ENCODE data around the gene TFAP2E.

The TFAP2E gene

DNA sequence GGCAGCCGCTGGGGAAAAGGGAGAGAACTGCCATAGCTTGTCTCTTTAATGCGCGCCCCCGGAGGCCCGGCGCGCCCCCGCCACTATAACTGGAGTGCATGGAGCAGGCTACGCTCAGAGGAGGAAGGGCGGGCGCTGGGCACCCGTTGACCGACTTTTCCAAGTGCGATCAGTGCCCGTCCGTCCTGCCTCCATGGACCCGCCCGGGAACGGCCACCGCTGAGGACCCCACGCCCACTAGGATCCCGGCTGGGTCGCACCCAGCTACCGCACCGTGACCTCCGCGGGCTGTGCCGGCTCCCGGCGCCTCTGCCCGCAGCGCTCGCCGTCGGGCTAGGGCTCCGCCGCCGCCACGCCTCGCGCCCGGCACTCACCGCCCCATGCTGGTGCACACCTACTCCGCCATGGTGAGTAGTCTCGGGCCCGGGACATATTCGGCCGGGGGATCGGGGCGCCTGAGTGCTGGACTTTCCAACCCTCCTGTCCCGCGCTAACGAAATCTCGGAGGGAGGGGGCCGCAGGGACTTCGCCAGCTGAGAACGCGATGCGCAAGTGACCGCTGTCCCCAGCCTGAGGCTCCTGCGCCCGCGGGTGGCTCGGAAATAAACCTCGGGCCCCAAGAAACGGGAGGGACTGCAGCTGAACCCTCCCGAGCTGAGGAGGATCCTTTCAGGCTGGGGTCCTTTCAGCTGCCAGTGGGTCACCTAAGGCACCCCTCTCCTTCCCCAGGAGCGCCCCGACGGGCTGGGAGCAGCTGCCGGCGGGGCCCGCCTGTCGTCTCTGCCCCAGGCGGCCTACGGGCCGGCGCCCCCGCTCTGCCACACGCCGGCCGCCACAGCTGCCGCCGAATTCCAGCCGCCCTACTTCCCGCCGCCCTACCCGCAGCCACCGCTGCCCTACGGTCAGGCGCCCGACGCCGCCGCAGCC is at the start of gene TFAP2E:
Gene TFAP2E, plus strand, starts transcription at position 117 of the 927 bp plus-strand sequence. Its CDS starts 264 bp downstream, at position 381.
- Histone ChIP-seq H3K27me3 (ENCODE audit: control insufficient read depth in 1 of 2, insufficient read depth in 2 of 2, low read length in 2 of 2) (peaks cover 35 to 44% of the 10 kb centered on the region in 2 donors), H3K4me1 (ENCODE audit: control insufficient read depth in 1 of 2, insufficient read depth in 2 of 2, low read length in 2 of 2) (peaks cover 15 to 20% of the 10 kb centered on the region in 2 donors), H3K4me3 (ENCODE audit: low read depth in 1 of 2, low read length in 2 of 2) (peak within 1 kb of the TSS; percentile 25 to 61), H3K36me3 (ENCODE audit: control insufficient read depth in 1 of 2, insufficient read depth in 2 of 2, low read length in 2 of 2) (no peaks in the 10 kb centered on the region), H3K9me3 (ENCODE audit: control insufficient read depth in 1 of 2, low read length in 2 of 2) (no peaks in the 10 kb centered on the region), H3K9ac (ENCODE audit: low read depth in 1 of 2, low read length in 2 of 2) (peak within 1 kb of the TSS in 1 of 2 donors; percentile 3), H3K27ac (ENCODE audit: low read depth, low read length) (no peak within 1 kb of the TSS)

GRCh38 chr1:35524106-35524505 is 49.0 kb upstream of the TFAP2E start:
- no peak overlapping the region for H3K4me3 ChIP-seq (ENCODE audit: low read depth in 1 of 2, low read length in 2 of 2)
- H3K9me3 ChIP-seq (ENCODE audit: control insufficient read depth in 1 of 2, low read length in 2 of 2), result peaks cover 0 to 3% of the 10 kb centered on the region in 2 donors
- H3K4me1 ChIP-seq (ENCODE audit: control insufficient read depth in 1 of 2, insufficient read depth in 2 of 2, low read length in 2 of 2), result no peaks in the 10 kb centered on the region
- no peaks in the 10 kb centered on the region for H3K27me3 ChIP-seq (ENCODE audit: control insufficient read depth in 1 of 2, insufficient read depth in 2 of 2, low read length in 2 of 2)
- no peaks in the 10 kb centered on the region for H3K36me3 ChIP-seq (ENCODE audit: control insufficient read depth in 1 of 2, insufficient read depth in 2 of 2, low read length in 2 of 2)
- no peak overlapping the region for H3K27ac ChIP-seq (ENCODE audit: low read depth, low read length)
- H3K9ac ChIP-seq (ENCODE audit: low read depth in 1 of 2, low read length in 2 of 2), result no peak overlapping the region

DNA sequence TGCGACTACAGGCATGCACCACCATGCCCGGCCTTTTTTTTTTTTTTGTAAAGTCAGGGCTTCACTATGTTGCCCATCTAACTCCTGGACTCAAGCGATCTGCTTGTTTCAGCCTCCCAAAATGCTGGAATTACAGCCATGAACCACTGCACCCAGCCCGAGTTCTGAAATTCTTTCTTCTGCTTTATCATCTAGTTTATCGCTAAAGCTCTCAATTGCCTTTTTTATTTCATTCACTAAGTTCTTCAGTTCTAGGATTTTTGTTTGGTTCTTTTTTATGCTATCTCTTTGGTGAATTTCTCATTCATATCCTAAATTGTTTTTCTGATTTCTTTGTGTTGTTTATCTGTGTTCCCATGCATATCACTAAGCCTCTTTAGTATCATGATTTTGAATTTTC is 42.9 kb upstream of the TFAP2E start:
- no peaks in the 10 kb centered on the region for H3K4me1 ChIP-seq (ENCODE audit: control insufficient read depth in 1 of 2, insufficient read depth in 2 of 2, low read length in 2 of 2)
- peaks cover 12 to 17% of the 10 kb centered on the region in 2 donors for H3K36me3 ChIP-seq (ENCODE audit: control insufficient read depth in 1 of 2, insufficient read depth in 2 of 2, low read length in 2 of 2)
- no peak overlapping the region for H3K9ac ChIP-seq (ENCODE audit: low read depth in 1 of 2, low read length in 2 of 2)
- H3K27me3 ChIP-seq (ENCODE audit: control insufficient read depth in 1 of 2, insufficient read depth in 2 of 2, low read length in 2 of 2), result no peaks in the 10 kb centered on the region
- H3K4me3 ChIP-seq (ENCODE audit: low read depth in 1 of 2, low read length in 2 of 2), result no peak overlapping the region
- H3K27ac ChIP-seq (ENCODE audit: low read depth, low read length), result no peak overlapping the region
- peaks cover 3 to 10% of the 10 kb centered on the region in 2 donors for H3K9me3 ChIP-seq (ENCODE audit: control insufficient read depth in 1 of 2, low read length in 2 of 2)

- Histone ChIP-seq H3K9me3 (ENCODE audit: control insufficient read depth in 1 of 2, low read length in 2 of 2) (peaks cover 3 to 10% of the 10 kb centered on the region in 2 donors), H3K36me3 (ENCODE audit: control insufficient read depth in 1 of 2, insufficient read depth in 2 of 2, low read length in 2 of 2) (peaks cover 12 to 17% of the 10 kb centered on the region in 2 donors), H3K9ac (ENCODE audit: low read depth in 1 of 2, low read length in 2 of 2) (no peak overlapping the region), H3K27me3 (ENCODE audit: control insufficient read depth in 1 of 2, insufficient read depth in 2 of 2, low read length in 2 of 2) (no peaks in the 10 kb centered on the region), H3K4me3 (ENCODE audit: low read depth in 1 of 2, low read length in 2 of 2) (no peak overlapping the region), H3K27ac (ENCODE audit: low read depth, low read length) (no peak overlapping the region), H3K4me1 (ENCODE audit: control insufficient read depth in 1 of 2, insufficient read depth in 2 of 2, low read length in 2 of 2) (no peaks in the 10 kb centered on the region)
These were observed 42.2 kb upstream of the TFAP2E start for GRCh38 chr1:35530946-35531345.

GRCh38 chr1:35531368-35531767 is 41.7 kb upstream of the TFAP2E start:
- no peak overlapping the region for H3K9ac ChIP-seq (ENCODE audit: low read depth in 1 of 2, low read length in 2 of 2)
- peaks cover 3 to 10% of the 10 kb centered on the region in 2 donors for H3K9me3 ChIP-seq (ENCODE audit: control insufficient read depth in 1 of 2, low read length in 2 of 2)
- H3K4me3 ChIP-seq (ENCODE audit: low read depth in 1 of 2, low read length in 2 of 2), result no peak overlapping the region
- H3K4me1 ChIP-seq (ENCODE audit: control insufficient read depth in 1 of 2, insufficient read depth in 2 of 2, low read length in 2 of 2), result no peaks in the 10 kb centered on the region
- H3K27ac ChIP-seq (ENCODE audit: low read depth, low read length), result no peak overlapping the region
- peaks cover 12 to 17% of the 10 kb centered on the region in 2 donors for H3K36me3 ChIP-seq (ENCODE audit: control insufficient read depth in 1 of 2, insufficient read depth in 2 of 2, low read length in 2 of 2)
- no peaks in the 10 kb centered on the region for H3K27me3 ChIP-seq (ENCODE audit: control insufficient read depth in 1 of 2, insufficient read depth in 2 of 2, low read length in 2 of 2)

- H3K9me3 ChIP-seq (ENCODE audit: control insufficient read depth in 1 of 2, low read length in 2 of 2), result peaks cover 3 to 10% of the 10 kb centered on the region in 2 donors
- H3K36me3 ChIP-seq (ENCODE audit: control insufficient read depth in 1 of 2, insufficient read depth in 2 of 2, low read length in 2 of 2), result peaks cover 12 to 17% of the 10 kb centered on the region in 2 donors
- H3K27ac ChIP-seq (ENCODE audit: low read depth, low read length), result no peak overlapping the region
- H3K27me3 ChIP-seq (ENCODE audit: control insufficient read depth in 1 of 2, insufficient read depth in 2 of 2, low read length in 2 of 2), result no peaks in the 10 kb centered on the region
- no peak overlapping the region for H3K9ac ChIP-seq (ENCODE audit: low read depth in 1 of 2, low read length in 2 of 2)
- peaks cover 0 to 5% of the 10 kb centered on the region in 2 donors for H3K4me1 ChIP-seq (ENCODE audit: control insufficient read depth in 1 of 2, insufficient read depth in 2 of 2, low read length in 2 of 2)
- no peak overlapping the region for H3K4me3 ChIP-seq (ENCODE audit: low read depth in 1 of 2, low read length in 2 of 2)
These were observed 40.5 kb upstream of the TFAP2E start for GRCh38 chr1:35532497-35533223.

DNA sequence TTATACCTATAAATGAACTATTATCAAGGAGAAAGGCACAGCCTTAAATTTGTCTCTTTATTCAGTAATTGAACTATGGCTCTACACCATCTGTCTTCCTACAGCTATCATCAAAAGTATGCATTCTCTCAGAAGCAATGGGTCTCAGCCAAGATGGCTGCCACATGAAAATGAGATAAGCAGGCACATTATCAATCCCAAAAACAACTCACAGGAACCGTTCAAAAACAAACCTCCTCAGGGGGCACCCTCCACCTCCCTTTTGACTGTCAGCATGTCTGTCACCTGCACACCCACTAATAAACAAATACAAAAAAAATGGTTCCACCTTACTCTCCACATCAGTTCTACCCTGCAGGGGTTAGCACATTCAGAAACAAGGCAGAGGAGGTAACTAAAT is 39.5 kb upstream of the TFAP2E start:
- H3K27ac ChIP-seq (ENCODE audit: low read depth, low read length), result no peak overlapping the region
- H3K4me1 ChIP-seq (ENCODE audit: control insufficient read depth in 1 of 2, insufficient read depth in 2 of 2, low read length in 2 of 2), result peaks cover 1 to 7% of the 10 kb centered on the region in 2 donors
- H3K36me3 ChIP-seq (ENCODE audit: control insufficient read depth in 1 of 2, insufficient read depth in 2 of 2, low read length in 2 of 2), result peaks cover 12 to 17% of the 10 kb centered on the region in 2 donors
- no peaks in the 10 kb centered on the region for H3K27me3 ChIP-seq (ENCODE audit: control insufficient read depth in 1 of 2, insufficient read depth in 2 of 2, low read length in 2 of 2)
- no peak overlapping the region for H3K9ac ChIP-seq (ENCODE audit: low read depth in 1 of 2, low read length in 2 of 2)
- peaks cover 3 to 10% of the 10 kb centered on the region in 2 donors for H3K9me3 ChIP-seq (ENCODE audit: control insufficient read depth in 1 of 2, low read length in 2 of 2)
- H3K4me3 ChIP-seq (ENCODE audit: low read depth in 1 of 2, low read length in 2 of 2), result no peak overlapping the region

GRCh38 chr1:35535243-35535642 is 37.9 kb upstream of the TFAP2E start:
- no peak overlapping the region for H3K4me3 ChIP-seq (ENCODE audit: low read depth in 1 of 2, low read length in 2 of 2)
- H3K9ac ChIP-seq (ENCODE audit: low read depth in 1 of 2, low read length in 2 of 2), result no peak overlapping the region
- H3K27ac ChIP-seq (ENCODE audit: low read depth, low read length), result no peak overlapping the region
- peaks cover 12 to 17% of the 10 kb centered on the region in 2 donors for H3K36me3 ChIP-seq (ENCODE audit: control insufficient read depth in 1 of 2, insufficient read depth in 2 of 2, low read length in 2 of 2)
- H3K27me3 ChIP-seq (ENCODE audit: control insufficient read depth in 1 of 2, insufficient read depth in 2 of 2, low read length in 2 of 2), result no peaks in the 10 kb centered on the region
- H3K9me3 ChIP-seq (ENCODE audit: control insufficient read depth in 1 of 2, low read length in 2 of 2), result peaks cover 0 to 3% of the 10 kb centered on the region in 2 donors
- H3K4me1 ChIP-seq (ENCODE audit: control insufficient read depth in 1 of 2, insufficient read depth in 2 of 2, low read length in 2 of 2), result peaks cover 18 to 20% of the 10 kb centered on the region in 2 donors

DNA sequence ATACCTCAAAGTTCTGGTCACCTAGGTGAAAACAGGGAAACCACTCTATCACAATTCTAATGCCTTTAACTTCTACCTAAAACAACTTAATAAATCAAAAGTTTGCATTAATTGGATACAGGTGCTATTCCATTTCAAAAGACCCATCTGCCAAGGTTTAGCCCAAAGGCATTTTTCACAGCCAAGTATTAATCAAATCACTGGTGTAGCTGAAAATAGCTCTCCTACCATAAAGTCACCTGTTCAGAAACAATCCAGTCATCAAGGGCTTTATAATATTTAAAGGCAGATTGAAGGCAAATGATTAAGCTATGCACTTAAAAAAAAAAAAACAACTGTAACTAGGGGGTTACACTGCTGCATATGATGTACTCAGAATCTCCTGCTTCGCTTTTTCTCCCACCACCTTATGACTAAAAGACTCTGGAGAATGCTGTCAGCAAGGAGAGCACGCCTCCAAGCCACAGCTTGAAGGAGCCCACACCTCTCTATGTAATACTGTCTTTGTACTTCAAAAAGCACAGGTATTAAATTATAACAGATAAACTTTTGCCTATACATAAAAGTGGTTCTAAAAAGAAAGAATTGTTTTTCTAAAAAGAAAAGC is 36.5 kb upstream of the TFAP2E start:
- peaks cover 23 to 25% of the 10 kb centered on the region in 2 donors for H3K4me1 ChIP-seq (ENCODE audit: control insufficient read depth in 1 of 2, insufficient read depth in 2 of 2, low read length in 2 of 2)

More for the DNA sequence above, 36.5 kb upstream of the TFAP2E start:
- Histone ChIP-seq H3K27ac (ENCODE audit: low read depth, low read length) (no peak overlapping the region), H3K36me3 (ENCODE audit: control insufficient read depth in 1 of 2, insufficient read depth in 2 of 2, low read length in 2 of 2) (peaks cover under 1 to 8% of the 10 kb centered on the region in 2 donors), H3K9ac (ENCODE audit: low read depth in 1 of 2, low read length in 2 of 2) (no peak overlapping the region), H3K9me3 (ENCODE audit: control insufficient read depth in 1 of 2, low read length in 2 of 2) (no peaks in the 10 kb centered on the region), H3K4me3 (ENCODE audit: low read depth in 1 of 2, low read length in 2 of 2) (no peak overlapping the region), H3K27me3 (ENCODE audit: control insufficient read depth in 1 of 2, insufficient read depth in 2 of 2, low read length in 2 of 2) (no peaks in the 10 kb centered on the region)
